GM12864 (cell line): ENCODE measurements around the gene P2RX3.

Experiments used
- DNase-seq: peaks from one replicate; pipeline ENCODE4 v3.0.0-alpha.2; 2011; ENCODE audit warnings: low read depth
- H3K4me3 ChIP-seq: 2 replicates; pipeline ENCODE4 v1.5.1; 2011; ENCODE audit warnings: mild to moderate bottlenecking, low read depth, low read length, control low read depth
- CTCF ChIP-seq: IDR thresholded peaks from 2 replicates; pipeline ENCODE4 v1.5.1; 2011; ENCODE audit warnings: low read depth, mild to moderate bottlenecking, moderate library complexity, low read length, control low read depth, inconsistent platforms; ENCODE audit errors: missing control alignments

The P2RX3 gene

GRCh38 chr11:57386178-57386940, 48.2 kb downstream of the P2RX3 start:
- no peak for TF ChIP-seq CTCF

GRCh38 chr11:57387289-57388030, 49.3 kb downstream of the P2RX3 start:
- no peak for TF ChIP-seq CTCF
- no peak overlapping the region for H3K4me3 ChIP-seq
- no peak for DNase-seq

More at GRCh38 chr11:57386178-57386940, 48.2 kb downstream of the P2RX3 start:
- no peak overlapping the region for H3K4me3 ChIP-seq
- no peak for DNase-seq

GRCh38 chr11:57390535-57390934, 52.4 kb downstream of the P2RX3 start, which contains the start of gene PRG2:
Gene PRG2 (minus strand): TSS chr11:57390650. CDS start chr11:57389944, 706 bp downstream.
- no peak for TF ChIP-seq CTCF
- no peak within 1 kb of the TSS for H3K4me3 ChIP-seq
- no peak for DNase-seq

- no peak for DNase-seq
- no peak for TF ChIP-seq CTCF
Measured at GRCh38 chr11:57391111-57391510, 53.0 kb downstream of the P2RX3 start.

GRCh38 chr11:57391539-57391938, 53.4 kb downstream of the P2RX3 start:
- DNase-seq = no peak
- no peak for TF ChIP-seq CTCF
- H3K4me3 ChIP-seq = no peak overlapping the region

More at GRCh38 chr11:57391111-57391510, 53.0 kb downstream of the P2RX3 start:
- no peak overlapping the region for H3K4me3 ChIP-seq

GRCh38 chr11:57392066-57392762, 54.1 kb downstream of the P2RX3 start:
- no peak overlapping the region for H3K4me3 ChIP-seq
- no peak for DNase-seq
- TF ChIP-seq CTCF = no peak
